ENCODE results near the gene PIANP. TPM values are rescaled to one million over a fixed set of nuclear protein-coding genes. Genes with fewer than 3 reads are reported as not detected.

The PIANP gene
- total RNA-seq, 1 donor from 2014 or later: 5.6 TPM

DNA sequence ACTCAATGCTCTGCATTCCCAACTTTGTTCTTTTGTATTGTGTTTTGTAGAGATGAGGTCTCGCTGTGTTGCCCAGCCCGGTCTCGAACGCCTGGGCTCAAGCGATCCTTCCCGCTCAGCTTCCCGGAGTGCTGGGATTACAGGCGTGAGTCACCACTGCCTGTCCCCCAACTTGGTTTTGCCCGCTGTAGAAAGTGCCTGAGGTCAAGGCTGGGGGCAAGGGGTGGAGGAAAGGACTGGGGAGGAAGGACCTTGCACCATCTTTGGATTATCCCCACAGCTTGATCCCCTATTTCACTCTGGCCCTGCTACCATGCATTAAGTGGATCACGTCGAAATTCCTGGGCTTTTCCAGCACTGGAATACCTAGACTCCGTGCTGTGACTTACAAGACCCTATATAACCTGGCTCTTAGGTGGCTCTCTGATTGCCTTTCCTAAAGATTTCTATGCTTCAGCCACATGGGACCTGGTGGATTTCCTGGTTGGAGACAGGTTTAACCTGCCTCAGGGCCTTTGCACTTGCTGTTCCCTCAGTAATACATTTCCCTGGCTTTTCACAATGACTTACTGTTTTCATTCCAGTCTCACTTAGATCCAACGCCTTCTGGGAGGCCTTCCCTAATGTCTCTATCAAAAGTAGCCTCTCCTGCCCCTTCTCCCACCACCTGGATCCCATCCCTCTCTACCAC is 608 bp upstream of the PIANP start:
- peak overlapping the region; percentile 50 to 70 for H3K4me3 ChIP-seq
- TF ChIP-seq, protein P1, sequence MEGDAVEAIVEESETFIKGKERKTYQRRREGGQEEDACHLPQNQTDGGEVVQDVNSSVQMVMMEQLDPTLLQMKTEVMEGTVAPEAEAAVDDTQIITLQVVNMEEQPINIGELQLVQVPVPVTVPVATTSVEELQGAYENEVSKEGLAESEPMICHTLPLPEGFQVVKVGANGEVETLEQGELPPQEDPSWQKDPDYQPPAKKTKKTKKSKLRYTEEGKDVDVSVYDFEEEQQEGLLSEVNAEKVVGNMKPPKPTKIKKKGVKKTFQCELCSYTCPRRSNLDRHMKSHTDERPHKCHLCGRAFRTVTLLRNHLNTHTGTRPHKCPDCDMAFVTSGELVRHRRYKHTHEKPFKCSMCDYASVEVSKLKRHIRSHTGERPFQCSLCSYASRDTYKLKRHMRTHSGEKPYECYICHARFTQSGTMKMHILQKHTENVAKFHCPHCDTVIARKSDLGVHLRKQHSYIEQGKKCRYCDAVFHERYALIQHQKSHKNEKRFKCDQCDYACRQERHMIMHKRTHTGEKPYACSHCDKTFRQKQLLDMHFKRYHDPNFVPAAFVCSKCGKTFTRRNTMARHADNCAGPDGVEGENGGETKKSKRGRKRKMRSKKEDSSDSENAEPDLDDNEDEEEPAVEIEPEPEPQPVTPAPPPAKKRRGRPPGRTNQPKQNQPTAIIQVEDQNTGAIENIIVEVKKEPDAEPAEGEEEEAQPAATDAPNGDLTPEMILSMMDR (IDR thresholded peaks at IDR 0.05): no peak
- no peak for TF ChIP-seq POLR2A (IDR thresholded peaks at IDR 0.05)
- peak in 1 of 2 donors; percentile 9 for TF ChIP-seq POLR2AphosphoS5 (IDR thresholded peaks at IDR 0.05; ENCODE audit: insufficient read depth in 1 of 2, low read depth in 1 of 2)
- H3K36me3 ChIP-seq: no peaks in the 10 kb centered on the region
- H3K27me3 ChIP-seq: no peaks in the 10 kb centered on the region
- no peaks in the 10 kb centered on the region for H3K9me3 ChIP-seq
- H3K27ac ChIP-seq: peak overlapping the region; percentile 27
- no peak for DNase-seq (ENCODE audit: extremely low spot score in 2 of 2)
- intact Hi-C loops (cut with DNase I): no loop called here
- H3K4me1 ChIP-seq: peaks cover 13% of the 10 kb centered on the region

GRCh38 chr12:6699989-6700645 is 498 bp downstream of the PIANP start:
- H3K9me3 ChIP-seq: no peaks in the 10 kb centered on the region
- H3K27ac ChIP-seq: peak overlapping the region; percentile 27
- H3K4me1 ChIP-seq: peaks cover 13% of the 10 kb centered on the region
- H3K27me3 ChIP-seq: no peaks in the 10 kb centered on the region
- no peak for DNase-seq (ENCODE audit: extremely low spot score in 2 of 2)
- H3K36me3 ChIP-seq: no peaks in the 10 kb centered on the region
- intact Hi-C loops (cut with DNase I): no loop called here
- TF ChIP-seq, protein P1 (IDR thresholded peaks at IDR 0.05): no peak
- TF ChIP-seq POLR2A (IDR thresholded peaks at IDR 0.05) (no peak), POLR2AphosphoS5 (IDR thresholded peaks at IDR 0.05; ENCODE audit: insufficient read depth in 1 of 2, low read depth in 1 of 2) (peak in 1 of 2 donors; percentile 13)
- peak overlapping the region; percentile 50 to 70 for H3K4me3 ChIP-seq

DNA sequence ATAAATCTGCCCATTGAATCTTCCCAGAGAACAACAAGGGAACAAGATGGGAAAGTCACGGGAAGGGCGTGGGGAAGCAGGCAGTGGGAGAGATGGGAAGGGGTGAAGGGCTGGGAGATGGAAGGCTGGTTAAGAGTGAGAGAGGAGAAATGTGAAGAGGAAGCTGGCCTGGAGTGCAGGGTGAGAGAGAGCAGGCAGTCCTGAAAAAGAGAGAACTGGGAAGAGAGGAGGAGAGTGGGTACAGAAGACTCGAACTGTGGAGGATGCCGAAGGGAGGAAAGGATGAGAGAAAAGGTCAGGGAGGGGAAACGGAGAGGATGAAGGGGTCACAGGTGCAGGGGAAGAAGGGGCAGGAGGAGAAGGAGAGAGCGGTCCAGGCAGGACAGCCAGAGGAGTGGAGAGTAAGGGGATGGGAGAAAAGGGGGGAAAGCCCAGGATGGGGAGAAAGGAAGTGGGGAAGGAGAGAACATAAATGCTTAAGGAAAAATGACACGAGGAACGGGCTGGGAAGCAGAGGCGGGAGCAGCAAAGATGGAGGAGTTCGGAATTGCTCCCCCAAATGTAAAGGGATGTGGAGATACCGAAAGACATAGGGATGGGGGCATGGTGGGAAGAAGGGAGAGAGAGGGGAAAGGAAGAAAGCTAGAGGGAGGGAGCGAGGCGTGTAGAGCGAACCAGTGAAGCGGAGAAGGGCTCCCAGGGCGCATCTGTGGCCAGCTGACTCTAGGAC is 1.2 kb downstream of the PIANP start:
- H3K4me1 ChIP-seq: peaks cover 13% of the 10 kb centered on the region
- no peaks in the 10 kb centered on the region for H3K27me3 ChIP-seq
- H3K9me3 ChIP-seq: no peaks in the 10 kb centered on the region
- H3K27ac ChIP-seq: peak overlapping the region; percentile 27
- no peaks in the 10 kb centered on the region for H3K36me3 ChIP-seq
- DNase-seq (ENCODE audit: extremely low spot score in 2 of 2): no peak
- TF ChIP-seq POLR2A (IDR thresholded peaks at IDR 0.05): no peak
- TF ChIP-seq, protein P1 (IDR thresholded peaks at IDR 0.05): no peak
- TF ChIP-seq POLR2AphosphoS5 (IDR thresholded peaks at IDR 0.05; ENCODE audit: insufficient read depth in 1 of 2, low read depth in 1 of 2): no peak
- intact Hi-C loops (cut with DNase I): no loop called here
- peak overlapping the region; percentile 50 to 70 for H3K4me3 ChIP-seq

- Histone ChIP-seq H3K9me3 (no peaks in the 10 kb centered on the region), H3K27ac (no peak overlapping the region), H3K4me3 (no peak overlapping the region), H3K27me3 (no peaks in the 10 kb centered on the region), H3K36me3 (no peaks in the 10 kb centered on the region), H3K4me1 (peaks cover 13% of the 10 kb centered on the region)
- no peak for DNase-seq (ENCODE audit: extremely low spot score in 2 of 2)
- intact Hi-C loops (cut with DNase I): no loop called here
- TF ChIP-seq POLR2A (IDR thresholded peaks at IDR 0.05): no peak
Measured at GRCh38 chr12:6698352-6699046, 2.1 kb downstream of the PIANP start.

All from vagina (tissue), 2 donors.